Hindlimb muscle (tissue), 1 donor: Measurements from ENCODE around the gene MYO3B. TPM values are rescaled to one million over a fixed set of nuclear protein-coding genes. Genes with fewer than 3 reads are reported as not detected.
"Not testable (repeated sequence)": the region's sequence is repeated elsewhere in the genome, so short reads cannot be mapped to it uniquely, and the experiment has no call there.

Experiments used
- DNase-seq: peaks from one replicate; pipeline ENCODE4 v3.0.0-alpha.2; 2013
- polyA plus RNA-seq: library from polyadenylated mRNA; unstranded; fragments of 120-200 nt; gene quantifications from one replicate; pipeline ENCODE4 v1.2.1, GENCODE V29; 2013; ENCODE audit not compliant: insufficient read length

The MYO3B gene
- polyA plus RNA-seq, 1 donor: 0.06 TPM

GRCh38 chr2:170651624-170652325 lies 473.8 kb downstream of the MYO3B start:
- DNase-seq: no peak

GRCh38 chr2:170652637-170653417 lies 474.9 kb downstream of the MYO3B start:
- no peak for DNase-seq

GRCh38 chr2:170656669-170657068 lies 478.7 kb downstream of the MYO3B start:
- DNase-seq: no peak

GRCh38 chr2:170660409-170660808 lies 482.5 kb downstream of the MYO3B start:
- no peak for DNase-seq

GRCh38 chr2:170665743-170666142 lies 487.8 kb downstream of the MYO3B start:
- no peak for DNase-seq

GRCh38 chr2:170669909-170670308 lies 492.0 kb downstream of the MYO3B start:
- DNase-seq: no peak

- DNase-seq: no peak
Observed at GRCh38 chr2:170670651-170671050, 492.7 kb downstream of the MYO3B start.

GRCh38 chr2:170671079-170671478 lies 493.1 kb downstream of the MYO3B start:
- no peak for DNase-seq

GRCh38 chr2:170674282-170674681 lies 496.3 kb downstream of the MYO3B start:
- not testable (repeated sequence) for DNase-seq

GRCh38 chr2:170675701-170676100 lies 497.8 kb downstream of the MYO3B start:
- DNase-seq: no peak

GRCh38 chr2:170679607-170680079 lies 501.7 kb downstream of the MYO3B start:
- no peak for DNase-seq

GRCh38 chr2:170680172-170680941 lies 502.4 kb downstream of the MYO3B start:
- no peak for DNase-seq

- no peak for DNase-seq
Observed at GRCh38 chr2:170681311-170681710, 503.4 kb downstream of the MYO3B start.

- DNase-seq: no peak
Observed at GRCh38 chr2:170685591-170685990, 507.6 kb downstream of the MYO3B start.

- no peak for DNase-seq
Observed at GRCh38 chr2:170689481-170689880, 511.5 kb downstream of the MYO3B start.

- no peak for DNase-seq
Observed at GRCh38 chr2:170690640-170691039, 512.7 kb downstream of the MYO3B start.

- no peak for DNase-seq
Observed at GRCh38 chr2:170694316-170694715, 516.4 kb downstream of the MYO3B start.

- DNase-seq: no peak
Observed at GRCh38 chr2:170695521-170696410, 517.8 kb downstream of the MYO3B start.

GRCh38 chr2:170696948-170697347 lies 519.0 kb downstream of the MYO3B start:
- no peak for DNase-seq

GRCh38 chr2:170701011-170701410 lies 523.1 kb downstream of the MYO3B start:
- no peak for DNase-seq

- no peak for DNase-seq
Observed at GRCh38 chr2:170703776-170704476, 526.0 kb downstream of the MYO3B start.
